Motor neuron (in vitro differentiated cells): ENCODE results near the gene TSSK2. TPM values are rescaled to one million over a fixed set of nuclear protein-coding genes. Genes with fewer than 3 reads are reported as not detected.
A peak's percentile ranks its signal among the peaks of the same experiment; 100 is the strongest.

Experiments used
- ATAC-seq, 8 experiments: fragments of 200-7000 bp; cut with Tn5 transposase; replicated peaks in 6 of 8; 2 replicates each; pipeline ENCODE4 v1.8.0; 2021; ENCODE audit warnings: mild to moderate bottlenecking in 8 of 8, moderate library complexity in 8 of 8
- H3K27ac ChIP-seq, 2 donors: fragments of 250-450 bp; sonication (Bioruptor Pico); 2 replicates each; pipeline ENCODE4 v1.9.0; 2021; ENCODE audit warnings: antibody characterized with exemption in 2 of 2, mild to moderate bottlenecking in 2 of 2, moderate library complexity in 1 of 2
- H3K4me1 ChIP-seq, 2 donors: fragments of 250-450 bp; sonication (Bioruptor Pico); replicated peaks in 1 of 2; 2 replicates each; pipeline ENCODE4 v1.6.1; 2021; ENCODE audit warnings: antibody characterized with exemption in 2 of 2, mild to moderate bottlenecking in 2 of 2, moderate library complexity in 1 of 2
- H3K4me3 ChIP-seq, 5 donors: fragments of 250-450 bp; sonication (Bioruptor Pico); 2 replicates each; pipeline ENCODE4 v1.9.0; 2021; ENCODE audit warnings: antibody characterized with exemption in 5 of 5, mild to moderate bottlenecking in 5 of 5, moderate library complexity in 4 of 5
- WGBS, 10 experiments: fragments of 450-650 bp; shearing (Covaris generic); methylation state at CpG; one replicate each; pipeline ENCODE4 v1.0.0; 2022; 5-methylcytosine and 5-hydroxymethylcytosine counted together
- in situ Hi-C, 9 experiments: fragments of 400-800 bp; cut with MboI; loops; one replicate each; pipeline ENCODE4 v1.15.0; 2021; ENCODE audit warnings: low sequenced_read_pairs in 9 of 9, low pct_unique_long_range_greater_than_20kb in 2 of 9; ENCODE audit not compliant: unreplicated experiment in 9 of 9
- total RNA-seq, 8 experiments: library from RNA; unstranded; fragments of 300-600 nt; gene quantifications; 2 replicates each; pipeline versions ENCODE4 v1.2.3 to v1.2.4, GENCODE V29; 2022

Gene TSSK2
- total RNA-seq, 8 experiments from 2014 or later, result not detected

- peak overlapping the region in 1 of 2 donors; percentile 85 for H3K27ac ChIP-seq
- H3K4me1 ChIP-seq, result peaks cover 34% of the 10 kb centered on the region in 2 donors
- 33 to 100% (median 80%) methylated on average over 1 to 6 of the region's 19 CpGs; no CpG with 5 or more reads in 3 of the 10 experiments for WGBS, 10 experiments
- peak overlapping the region in 4 of 5 donors; percentile 79 to 99 (median 95) for H3K4me3 ChIP-seq
- in situ Hi-C loops, result no loop called here
- no peak for ATAC-seq
Measured at GRCh38 chr22:19173047-19174035, 42.2 kb downstream of the TSSK2 start.

- in situ Hi-C loops, result loop anchor here in 2 of 9 experiments (25.0 kb wide), 2 partner anchors 263 to 463 kb away; partner anchors contain the start of genes C22orf39 (in 1 of the 2), HIRA (in 1 of the 2) and MRPL40 (in 1 of the 2)
- Histone ChIP-seq H3K4me3 (no peak overlapping the region), H3K4me1 (peaks cover 34% of the 10 kb centered on the region in 2 donors), H3K27ac (no peak overlapping the region)
- no peak for ATAC-seq
- WGBS, 10 experiments, result 20 to 67% (median 56%) methylated on average over 2 to 6 of the region's 14 CpGs; no CpG with 5 or more reads in 4 of the 10 experiments
Measured at GRCh38 chr22:19174106-19175025, 43.3 kb downstream of the TSSK2 start.

- H3K27ac ChIP-seq, result no peak overlapping the region
- peaks cover 38 to 39% of the 10 kb centered on the region in 2 donors for H3K4me1 ChIP-seq
- in situ Hi-C loops, result loop anchor here in 2 of 9 experiments (25.0 kb wide), 2 partner anchors 262 to 462 kb away; partner anchors contain the start of genes C22orf39 (in 1 of the 2), HIRA (in 1 of the 2) and MRPL40 (in 1 of the 2)
- WGBS, 10 experiments, result 92 to 93% methylated on average over 2 to 3 of the region's 7 CpGs; no CpG with 5 or more reads in 8 of the 10 experiments
- ATAC-seq, result no peak
- H3K4me3 ChIP-seq, result no peak overlapping the region
Measured at GRCh38 chr22:19175026-19175601, 44.0 kb downstream of the TSSK2 start.

- whole genome bisulfite sequencing, 10 experiments, result no CpG with 5 or more reads among the region's 21 CpGs
- no peak for ATAC-seq
- in situ Hi-C loops, result loop anchor here in 2 of 9 experiments (25.0 kb wide), 2 partner anchors 262 to 462 kb away; partner anchors contain the start of genes C22orf39 (in 1 of the 2), HIRA (in 1 of the 2) and MRPL40 (in 1 of the 2)
Measured at GRCh38 chr22:19175602-19176174, 44.6 kb downstream of the TSSK2 start.

GRCh38 chr22:19176175-19176643 is 45.1 kb downstream of the TSSK2 start:
- no peak for ATAC-seq
- Histone ChIP-seq H3K4me1 (peaks cover 32 to 34% of the 10 kb centered on the region in 2 donors), H3K4me3 (no peak overlapping the region), H3K27ac (peak overlapping the region in 1 of 2 donors; percentile 37)
- in situ Hi-C loops, result loop anchor here in 2 of 9 experiments (25.0 kb wide), 2 partner anchors 261 to 461 kb away; partner anchors contain the start of genes C22orf39 (in 1 of the 2), HIRA (in 1 of the 2) and MRPL40 (in 1 of the 2)
- WGBS, 10 experiments, result 67 to 100% (median 75%) methylated on average over 1 to 2 of the region's 12 CpGs; no CpG with 5 or more reads in 7 of the 10 experiments

More at GRCh38 chr22:19175602-19176174, 44.6 kb downstream of the TSSK2 start:
- Histone ChIP-seq H3K4me1 (peaks cover 34 to 36% of the 10 kb centered on the region in 2 donors), H3K4me3 (no peak overlapping the region), H3K27ac (no peak overlapping the region)

GRCh38 chr22:19176732-19177131 is 45.6 kb downstream of the TSSK2 start:
- no peak for ATAC-seq
- in situ Hi-C loops, result loop anchor here in 2 of 9 experiments (25.0 kb wide), 2 partner anchors 261 to 461 kb away; partner anchors contain the start of genes C22orf39 (in 1 of the 2), HIRA (in 1 of the 2) and MRPL40 (in 1 of the 2)
- Histone ChIP-seq H3K4me3 (peak overlapping the region in 2 of 5 donors; percentile 78 to 80), H3K4me1 (peaks cover 32 to 34% of the 10 kb centered on the region in 2 donors), H3K27ac (peak overlapping the region in 1 of 2 donors; percentile 88)
- WGBS, 10 experiments, result 83% methylated on average over 4 of the region's 12 CpGs; no CpG with 5 or more reads in 9 of the 10 experiments

GRCh38 chr22:19177164-19178064 is 46.3 kb downstream of the TSSK2 start:
- peak overlapping the region; percentile 76 to 88 for H3K27ac ChIP-seq
- peak in 3 of 8 experiments; percentile 0 for ATAC-seq
- 10 to 80% (median 43%) methylated on average over 1 to 30 of the region's 55 CpGs; no CpG with 5 or more reads in 4 of the 10 experiments for WGBS, 10 experiments
- H3K4me3 ChIP-seq, result peak overlapping the region; percentile 61 to 91 (median 79)
- in situ Hi-C loops, result loop anchor here in 2 of 9 experiments (25.0 kb wide), 2 partner anchors 260 to 460 kb away; partner anchors contain the start of genes C22orf39 (in 1 of the 2), HIRA (in 1 of the 2) and MRPL40 (in 1 of the 2)
- peaks cover 30 to 32% of the 10 kb centered on the region in 2 donors for H3K4me1 ChIP-seq

- Histone ChIP-seq H3K4me1 (peaks cover 23 to 25% of the 10 kb centered on the region in 2 donors), H3K27ac (peak overlapping the region; percentile 76 to 88)
Measured at GRCh38 chr22:19178065-19178656, 47.1 kb downstream of the TSSK2 start.

GRCh38 chr22:19178657-19179496 is 47.8 kb downstream of the TSSK2 start, which contains the start of gene SLC25A1:
Gene SLC25A1, minus strand, starts transcription at chr22:19178736. Its CDS starts 63 bp downstream, at chr22:19178673.
- in situ Hi-C loops, result loop anchor here in 2 of 9 experiments (25.0 kb wide), 2 partner anchors 258 to 458 kb away; partner anchors contain the start of genes C22orf39 (in 1 of the 2), HIRA (in 1 of the 2) and MRPL40 (in 1 of the 2)
- Histone ChIP-seq H3K4me3 (peak within 1 kb of the TSS; percentile 61 to 91 (median 79)), H3K4me1 (peaks cover 21 to 22% of the 10 kb centered on the region in 2 donors), H3K27ac (peak within 1 kb of the TSS; percentile 76 to 88)
- peak; percentile 65 to 87 (median 83) for ATAC-seq
- 0% methylated on average over 1 to 6 of the region's 86 CpGs; no CpG with 5 or more reads in 7 of the 10 experiments for WGBS, 10 experiments

More at GRCh38 chr22:19178065-19178656, 47.1 kb downstream of the TSSK2 start:
- peak overlapping the region; percentile 61 to 91 (median 79) for H3K4me3 ChIP-seq
- whole genome bisulfite sequencing, 10 experiments, result no CpG with 5 or more reads among the region's 80 CpGs
- in situ Hi-C loops, result loop anchor here in 2 of 9 experiments (25.0 kb wide), 2 partner anchors 259 to 459 kb away; partner anchors contain the start of genes C22orf39 (in 1 of the 2), HIRA (in 1 of the 2) and MRPL40 (in 1 of the 2)
- peak; percentile 18 to 67 (median 60) for ATAC-seq
